NB4 (cell line): ENCODE measurements around the gene UMOD.

Experiments used
- DNase-seq: peaks from one replicate; pipeline ENCODE4 v3.0.0; 2010; ENCODE audit warnings: low read depth
- H3K4me3 ChIP-seq: one replicate; pipeline ENCODE4 v1.5.1; 2011; ENCODE audit warnings: mild to moderate bottlenecking, low read depth, low read length, moderate library complexity
- MYC ChIP-seq: IDR thresholded peaks from 2 replicates; pipeline ENCODE4 v1.6.1; 2011; ENCODE audit warnings: low read depth, low read length
- POLR2A ChIP-seq: IDR thresholded peaks from 2 replicates; pipeline ENCODE4 v1.6.1; 2011; ENCODE audit warnings: mild to moderate bottlenecking; ENCODE audit not compliant: insufficient read length; ENCODE audit errors: extremely low read depth
- TF ChIP-seq, protein P1 (sequence below): IDR thresholded peaks from 2 replicates; pipeline ENCODE4 v1.6.1; 2011; ENCODE audit warnings: low read depth, low read length
- TF ChIP-seq, protein P2 (sequence below): IDR thresholded peaks from one replicate; pipeline ENCODE4 v1.5.1; 2012; ENCODE audit warnings: low read depth, low read length

Gene UMOD

DNA sequence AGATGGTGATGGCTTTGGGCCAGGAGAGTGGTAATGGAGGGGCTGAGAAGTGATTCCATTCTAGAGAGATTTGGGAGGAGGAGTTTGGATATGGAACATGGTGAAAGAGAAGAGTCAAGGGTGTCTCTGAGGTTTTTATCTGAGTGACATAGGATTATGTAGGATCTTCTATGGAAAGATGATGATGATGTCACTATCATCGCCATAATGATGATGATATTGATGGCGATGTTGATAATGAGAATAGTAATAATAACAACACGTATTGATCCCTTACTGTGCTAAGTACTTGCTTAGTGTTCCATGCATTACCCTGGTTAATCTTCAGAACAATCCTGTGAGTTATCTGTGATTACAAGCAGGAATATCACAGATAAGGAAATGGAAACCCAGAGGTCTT lies 35.5 kb upstream of the UMOD start:
- DNase-seq, result no peak
- H3K4me3 ChIP-seq, result no peak overlapping the region
- TF ChIP-seq MYC, result no peak
- TF ChIP-seq, protein P1, sequence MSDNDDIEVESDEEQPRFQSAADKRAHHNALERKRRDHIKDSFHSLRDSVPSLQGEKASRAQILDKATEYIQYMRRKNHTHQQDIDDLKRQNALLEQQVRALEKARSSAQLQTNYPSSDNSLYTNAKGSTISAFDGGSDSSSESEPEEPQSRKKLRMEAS, result no peak
- TF ChIP-seq POLR2A, result no peak
- TF ChIP-seq, protein P2, sequence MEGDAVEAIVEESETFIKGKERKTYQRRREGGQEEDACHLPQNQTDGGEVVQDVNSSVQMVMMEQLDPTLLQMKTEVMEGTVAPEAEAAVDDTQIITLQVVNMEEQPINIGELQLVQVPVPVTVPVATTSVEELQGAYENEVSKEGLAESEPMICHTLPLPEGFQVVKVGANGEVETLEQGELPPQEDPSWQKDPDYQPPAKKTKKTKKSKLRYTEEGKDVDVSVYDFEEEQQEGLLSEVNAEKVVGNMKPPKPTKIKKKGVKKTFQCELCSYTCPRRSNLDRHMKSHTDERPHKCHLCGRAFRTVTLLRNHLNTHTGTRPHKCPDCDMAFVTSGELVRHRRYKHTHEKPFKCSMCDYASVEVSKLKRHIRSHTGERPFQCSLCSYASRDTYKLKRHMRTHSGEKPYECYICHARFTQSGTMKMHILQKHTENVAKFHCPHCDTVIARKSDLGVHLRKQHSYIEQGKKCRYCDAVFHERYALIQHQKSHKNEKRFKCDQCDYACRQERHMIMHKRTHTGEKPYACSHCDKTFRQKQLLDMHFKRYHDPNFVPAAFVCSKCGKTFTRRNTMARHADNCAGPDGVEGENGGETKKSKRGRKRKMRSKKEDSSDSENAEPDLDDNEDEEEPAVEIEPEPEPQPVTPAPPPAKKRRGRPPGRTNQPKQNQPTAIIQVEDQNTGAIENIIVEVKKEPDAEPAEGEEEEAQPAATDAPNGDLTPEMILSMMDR, result no peak

DNA sequence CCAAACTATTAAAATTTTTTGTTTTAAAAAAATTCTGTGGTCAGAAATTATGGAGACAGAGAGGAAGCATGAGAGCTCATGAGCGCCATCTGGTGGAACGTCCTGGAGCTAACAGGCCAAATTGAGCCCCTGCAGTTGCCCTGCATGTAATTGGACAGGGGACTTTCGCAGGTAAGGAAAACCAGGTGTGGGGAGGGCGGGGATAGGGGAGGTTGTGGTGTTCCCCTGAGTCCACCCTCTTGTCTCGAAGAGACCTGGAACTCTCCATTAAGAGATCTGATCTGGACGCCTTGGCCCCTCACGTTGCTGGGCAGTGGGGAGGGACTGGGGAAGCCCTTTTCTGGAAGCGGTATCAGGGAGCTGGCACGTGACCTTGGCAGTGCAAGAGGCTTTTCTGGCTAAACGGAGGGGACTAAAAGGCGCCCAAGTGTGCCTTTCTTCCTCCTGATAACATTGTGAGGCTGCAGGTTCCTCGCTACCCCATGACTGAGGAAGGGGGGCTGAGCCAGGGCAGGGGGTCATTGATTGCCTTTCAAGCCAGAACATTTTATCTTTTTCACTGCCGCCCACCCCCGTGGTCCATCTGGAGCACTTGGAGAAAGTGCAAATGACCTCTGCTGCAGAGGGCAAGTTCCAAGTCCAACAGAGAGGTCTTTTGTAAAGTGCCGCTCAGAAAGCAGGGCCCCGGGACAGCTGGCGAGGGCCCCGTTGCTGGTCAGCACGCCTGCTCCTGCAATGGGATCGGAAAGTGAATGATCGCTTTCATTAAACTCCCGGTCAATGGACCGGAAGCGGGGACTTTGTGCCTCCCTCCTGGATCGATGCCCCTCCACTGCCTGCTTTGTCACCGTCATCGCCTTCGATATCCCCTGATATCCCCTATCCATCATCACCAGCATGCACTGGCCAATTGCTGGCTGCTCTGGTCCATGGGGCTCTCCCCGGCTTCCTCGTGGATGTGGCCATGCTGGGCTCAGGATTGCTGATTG lies 33.6 kb upstream of the UMOD start:
- TF ChIP-seq, protein P1, result no peak
- TF ChIP-seq, protein P2, result peak; percentile 80
- TF ChIP-seq POLR2A (no peak), MYC (no peak)
- peak; percentile 47 for DNase-seq
- H3K4me3 ChIP-seq, result no peak overlapping the region

DNA sequence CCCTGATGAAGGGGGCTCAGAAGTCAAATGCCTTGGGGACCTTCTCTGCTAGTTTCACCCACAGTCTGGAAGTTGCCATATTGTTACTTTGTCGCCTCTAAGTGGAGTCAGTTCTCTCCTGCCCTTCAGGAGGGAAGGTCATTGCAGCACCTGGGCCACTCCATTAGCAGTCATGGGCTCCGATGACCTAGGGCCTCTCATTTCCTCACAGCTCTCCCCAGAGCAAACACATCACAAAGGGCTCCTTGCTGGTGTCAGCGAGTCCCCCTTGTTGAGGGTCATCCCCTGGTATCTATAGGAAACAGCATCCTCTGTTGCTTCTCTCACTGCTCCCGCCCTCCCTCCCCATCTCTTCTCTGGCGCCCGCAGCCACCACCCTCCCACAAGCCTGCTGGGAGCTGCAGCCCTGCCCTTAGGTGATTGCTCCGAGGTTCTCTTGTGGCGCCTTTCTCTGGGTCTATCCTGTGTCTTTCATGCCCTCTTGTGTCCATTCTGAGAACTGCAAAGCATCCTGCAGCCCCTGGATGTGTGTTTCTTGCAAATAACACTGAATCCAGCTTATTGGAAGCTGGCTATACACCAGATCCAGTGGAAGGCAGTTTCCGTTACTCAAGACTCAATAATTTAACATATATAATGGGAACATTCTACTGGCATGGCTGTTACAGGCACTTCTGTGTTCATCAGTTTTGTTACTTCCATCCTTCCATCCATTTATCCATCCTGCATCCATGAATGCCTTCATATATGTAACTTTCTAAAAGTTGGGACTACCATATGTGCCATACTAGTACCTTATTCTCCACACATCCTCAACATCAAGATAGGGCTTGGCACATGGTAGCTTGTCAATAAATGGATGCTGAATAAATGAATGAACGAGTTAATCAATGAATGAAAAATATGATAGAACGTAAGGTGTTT lies 30.9 kb upstream of the UMOD start:
- DNase-seq, result peak; percentile 68
- TF ChIP-seq, protein P2, result peak; percentile 73
- TF ChIP-seq POLR2A, result no peak
- TF ChIP-seq, protein P1, result no peak; the same call in 1 of the 2 replicates
- TF ChIP-seq MYC, result no peak
- H3K4me3 ChIP-seq, result no peak overlapping the region

DNA sequence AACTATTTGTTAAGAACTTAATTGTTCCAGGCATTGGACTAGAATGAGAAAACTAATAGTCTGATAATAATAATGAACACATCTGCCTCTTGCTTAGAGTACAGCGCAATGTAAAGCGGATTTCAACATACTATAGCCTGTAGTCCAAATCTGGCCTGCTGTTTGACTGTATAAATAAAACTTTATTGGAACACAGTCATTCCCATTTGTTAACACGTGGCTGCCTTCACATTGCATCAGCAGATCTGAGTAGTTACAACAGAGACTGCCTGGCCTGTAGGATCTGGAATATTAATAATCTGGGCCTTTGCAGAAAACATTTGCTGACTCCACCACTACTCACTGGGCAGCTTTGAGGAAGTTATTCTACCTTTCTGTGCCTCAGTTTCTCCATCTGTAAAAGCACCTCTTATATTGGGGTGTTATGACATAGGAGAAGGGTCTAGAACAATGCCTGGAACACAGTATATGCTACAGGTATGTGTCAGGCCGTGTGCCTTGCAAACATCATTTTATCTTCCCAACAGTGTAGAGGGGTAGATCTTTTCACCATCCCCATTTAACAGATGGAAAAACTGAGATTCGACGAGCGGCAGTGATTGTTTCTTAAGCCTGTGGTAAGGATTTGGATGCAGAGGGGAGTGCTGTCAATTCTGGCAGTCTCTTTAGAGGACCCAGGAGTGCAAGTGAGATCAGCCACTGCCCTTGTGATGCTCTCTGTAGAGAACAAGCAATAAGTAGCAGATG lies 29.9 kb upstream of the UMOD start:
- no peak for TF ChIP-seq MYC
- TF ChIP-seq, protein P2, result no peak
- no peak for TF ChIP-seq POLR2A
- TF ChIP-seq, protein P1, result no peak
- peak; percentile 16 for DNase-seq
- no peak overlapping the region for H3K4me3 ChIP-seq

DNA sequence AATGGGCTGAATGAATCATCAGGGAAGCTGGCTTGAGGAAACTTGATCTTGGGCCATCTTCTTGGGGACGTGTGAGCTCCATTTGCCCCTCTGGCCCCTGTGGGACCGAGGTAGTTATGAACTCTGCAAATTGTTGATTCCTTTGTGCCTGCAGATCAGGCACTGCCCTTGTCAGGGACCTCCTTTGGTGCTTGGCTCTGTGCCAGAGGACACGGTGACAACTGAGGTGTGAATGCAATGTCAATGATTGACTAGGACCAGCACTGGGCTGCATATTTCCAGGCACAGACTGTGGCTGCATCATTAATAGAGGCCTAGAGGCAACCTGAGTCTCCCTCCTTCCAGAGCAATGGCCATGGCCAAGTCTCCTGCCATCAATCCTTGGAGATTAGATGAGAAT lies 28.3 kb upstream of the UMOD start:
- TF ChIP-seq, protein P1, result no peak
- TF ChIP-seq POLR2A (no peak), MYC (no peak)
- TF ChIP-seq, protein P2, result no peak
- no peak overlapping the region for H3K4me3 ChIP-seq
- DNase-seq, result no peak
